ENCODE data around the gene VBP1.

The VBP1 gene

GRCh38 chrX:155263854-155264628 is 47.8 kb downstream of the VBP1 start, which contains the start of gene RAB39B:
RAB39B (minus strand) TSS chrX:155264491; CDS start chrX:155264288, 203 bp downstream.
- Histone ChIP-seq H3K4me1 (ENCODE audit: control insufficient read depth, insufficient read depth, low read length) (no peaks in the 10 kb centered on the region), H3K9me3 (ENCODE audit: control insufficient read depth, insufficient read depth, low read depth, low read length) (no peaks in the 10 kb centered on the region; the same call in none of the 2 replicates), H3K27ac (ENCODE audit: extremely low read depth, low read depth, low read length) (no peak within 1 kb of the TSS), H3K36me3 (ENCODE audit: control insufficient read depth in 2 of 2, insufficient read depth in 1 of 2, low read length in 2 of 2) (no peaks in the 10 kb centered on the region), H3K4me3 (ENCODE audit: low read depth, low read length) (peak within 1 kb of the TSS; percentile 18)
- CTCF ChIA-PET, result interaction anchor here (0.7 to 1.1 kb wide), 2 partner anchors 9 to 272 kb away, joined by 4 read pairs; no protein-coding TSS in a partner anchor
- POLR2A ChIA-PET, result no interaction called here
- TF ChIP-seq ZBTB21 (tag by site-specific recombination; IDR thresholded peaks at IDR 0.05) (0 out of 2 replicates have a peak, but pooled peaks have one; percentile 35), BCL11B (tag by site-specific recombination; IDR thresholded peaks at IDR 0.05; ENCODE audit: low read depth) (no peak), ZNF514 (tag by site-specific recombination; IDR thresholded peaks at IDR 0.05) (no peak), GLIS1 (tag by site-specific recombination; IDR thresholded peaks at IDR 0.05) (peak; percentile 22; the same call in 1 of the 2 replicates), KLF7 (tag by site-specific recombination; IDR thresholded peaks at IDR 0.05; ENCODE audit: borderline replicate concordance) (no peak), ZNF324 (tag by site-specific recombination; IDR thresholded peaks at IDR 0.05) (peak; percentile 71; the same call in 1 of the 2 replicates), KLF8 (tag by site-specific recombination; IDR thresholded peaks at IDR 0.05) (peak; percentile 20; the same call in 1 of the 2 replicates), SETDB1 (IDR thresholded peaks at IDR 0.05; ENCODE audit: insufficient read length, low read length) (no peak), ZNF600 (tag by site-specific recombination; IDR thresholded peaks at IDR 0.05) (0 out of 2 replicates have a peak, but pooled peaks have one; percentile 37), ZSCAN30 (tag by site-specific recombination; IDR thresholded peaks at IDR 0.05) (peak; percentile 43; the same call in 1 of the 2 replicates), ZBTB17 (tag by site-specific recombination; IDR thresholded peaks at IDR 0.05) (peak; percentile 99), HIC1 (tag by site-specific recombination; IDR thresholded peaks at IDR 0.05) (no peak), ZNF114 (tag by site-specific recombination; IDR thresholded peaks at IDR 0.05) (no peak), ZNF639 (tag by site-specific recombination; IDR thresholded peaks at IDR 0.05) (no peak), ZBTB20 (tag by site-specific recombination; IDR thresholded peaks at IDR 0.05) (peak; percentile 60; the same call in 1 of the 2 replicates), ZNF24 (tag by site-specific recombination; IDR thresholded peaks at IDR 0.05) (0 out of 2 replicates have a peak, but pooled peaks have one; percentile 64), ZNF473 (tag by site-specific recombination; IDR thresholded peaks at IDR 0.05) (no peak), ZNF335 (tag by site-specific recombination; conservative IDR thresholded peaks at IDR 0.05) (peak; percentile 59), ZFP3 (tag by site-specific recombination; IDR thresholded peaks at IDR 0.05; ENCODE audit: low read depth) (no peak), ZNF140 (tag by site-specific recombination; IDR thresholded peaks at IDR 0.05) (no peak), ZNF660 (tag by site-specific recombination; IDR thresholded peaks at IDR 0.05) (peak; percentile 67; the same call in 1 of the 2 replicates), SP3 (tag by site-specific recombination; IDR thresholded peaks at IDR 0.05) (peak; percentile 10; the same call in 1 of the 2 replicates), KLF17 (tag by site-specific recombination; IDR thresholded peaks at IDR 0.05) (peak; percentile 71; the same call in 1 of the 2 replicates), ZNF777 (tag by site-specific recombination; IDR thresholded peaks at IDR 0.05; ENCODE audit: borderline replicate concordance) (no peak), ZNF558 (tag by site-specific recombination; IDR thresholded peaks at IDR 0.05) (peak; percentile 15; the same call in 1 of the 2 replicates), KLF1 (tag by site-specific recombination; IDR thresholded peaks at IDR 0.05) (0 out of 2 replicates have a peak, but pooled peaks have one; percentile 17), ZNF10 (tag by site-specific recombination; IDR thresholded peaks at IDR 0.05) (0 out of 2 replicates have a peak, but pooled peaks have one; percentile 18), ZNF214 (tag by site-specific recombination; IDR thresholded peaks at IDR 0.05; ENCODE audit: borderline replicate concordance) (no peak), HOXA7 (CRISPR knock-in tag; IDR thresholded peaks at IDR 0.05; ENCODE audit: borderline replicate concordance) (no peak), ZSCAN5A (tag by site-specific recombination; IDR thresholded peaks at IDR 0.05) (no peak), ZNF658 (tag by site-specific recombination; IDR thresholded peaks at IDR 0.05) (no peak), ZBTB8A (tag by site-specific recombination; IDR thresholded peaks at IDR 0.05) (0 out of 2 replicates have a peak, but pooled peaks have one; percentile 30), ZXDB (tag by site-specific recombination; IDR thresholded peaks at IDR 0.05) (peak; percentile 51; the same call in 1 of the 2 replicates), YY1 (tag by site-specific recombination; IDR thresholded peaks at IDR 0.05) (peak; percentile 80)
